GM21423 (cell line): Measurements from ENCODE around the gene RIMBP3C.
"Not testable (repeated sequence)": the region's sequence is repeated elsewhere in the genome, so short reads cannot be mapped to it uniquely, and the experiment has no call there.

ENCODE experiments used
- ATAC-seq: cut with Tn5 transposase; IDR thresholded peaks from one replicate; pipeline ENCODE4 v1.9.1; 2021; ENCODE audit warnings: mild to moderate bottlenecking, moderate library complexity; ENCODE audit not compliant: unreplicated experiment

Gene RIMBP3C

GRCh38 chr22:21551361-21551760 lies at the start of gene RIMBP3C:
TSS of gene RIMBP3C (minus strand) at chr22:21551461. CDS start at chr22:21550976, 485 bp downstream.
- ATAC-seq: not testable (repeated sequence)

- ATAC-seq: no peak
Measured at GRCh38 chr22:21599053-21599893, 48.0 kb upstream of the RIMBP3C start.

GRCh38 chr22:21598302-21598701 lies 47.0 kb upstream of the RIMBP3C start:
- ATAC-seq: no peak

- not testable (repeated sequence) for ATAC-seq
Measured at GRCh38 chr22:21596356-21597135, 45.3 kb upstream of the RIMBP3C start.

- no peak for ATAC-seq
Measured at GRCh38 chr22:21594865-21595452, 43.7 kb upstream of the RIMBP3C start.

GRCh38 chr22:21593406-21594232 lies 42.4 kb upstream of the RIMBP3C start:
- no peak for ATAC-seq

GRCh38 chr22:21592422-21592821 lies 41.2 kb upstream of the RIMBP3C start:
- no peak for ATAC-seq

GRCh38 chr22:21591695-21592094 lies 40.4 kb upstream of the RIMBP3C start:
- ATAC-seq: no peak

- ATAC-seq: no peak
Measured at GRCh38 chr22:21590809-21591641, 39.8 kb upstream of the RIMBP3C start.

GRCh38 chr22:21589396-21589795 lies 38.1 kb upstream of the RIMBP3C start:
- no peak for ATAC-seq

- peak; percentile 73 for ATAC-seq
Measured at GRCh38 chr22:21587803-21588611, 36.7 kb upstream of the RIMBP3C start.

GRCh38 chr22:21585389-21585788 lies 34.1 kb upstream of the RIMBP3C start:
- no peak for ATAC-seq

- ATAC-seq: no peak
Measured at GRCh38 chr22:21582801-21583740, 31.8 kb upstream of the RIMBP3C start.

- ATAC-seq: not testable (repeated sequence)
Measured at GRCh38 chr22:21581009-21581713, 29.9 kb upstream of the RIMBP3C start.

GRCh38 chr22:21580623-21581007 lies 29.4 kb upstream of the RIMBP3C start:
- not testable (repeated sequence) for ATAC-seq

- ATAC-seq: no peak
Measured at GRCh38 chr22:21579474-21579851, 28.2 kb upstream of the RIMBP3C start.

GRCh38 chr22:21573750-21574494 lies 22.7 kb upstream of the RIMBP3C start:
- ATAC-seq: no peak
